SIG-M5 treated with dmso at 0.1 percent for 504 hours (cell line): Measurements from ENCODE around the gene AK3.
A peak's percentile ranks its signal among the peaks of the same experiment; 100 is the strongest.

Experiments used
- DNase-seq: peaks from one replicate; lab custom pipeline; 2025; ENCODE audit not compliant: unreplicated experiment; lab: John Stamatoyannopoulos, UW

The AK3 gene

GRCh38 chr9:4750023-4750673, 9.1 kb upstream of the AK3 start:
- DNase-seq: peak; percentile 57

- no peak for DNase-seq
These were observed 7.6 kb upstream of the AK3 start for GRCh38 chr9:4748612-4749011.

GRCh38 chr9:4746278-4747030, 5.5 kb upstream of the AK3 start:
- DNase-seq: no peak

GRCh38 chr9:4743131-4743875, 2.3 kb upstream of the AK3 start:
- no peak for DNase-seq

- no peak for DNase-seq
These were observed 1.2 kb upstream of the AK3 start for GRCh38 chr9:4742246-4742645.

GRCh38 chr9:4741365-4742089, 525 bp upstream of the AK3 start:
- DNase-seq: peak; percentile 16

- no peak for DNase-seq
These were observed 689 bp downstream of the AK3 start for GRCh38 chr9:4740388-4740637.

GRCh38 chr9:4739587-4740387, 1.2 kb downstream of the AK3 start:
- no peak for DNase-seq

DNA sequence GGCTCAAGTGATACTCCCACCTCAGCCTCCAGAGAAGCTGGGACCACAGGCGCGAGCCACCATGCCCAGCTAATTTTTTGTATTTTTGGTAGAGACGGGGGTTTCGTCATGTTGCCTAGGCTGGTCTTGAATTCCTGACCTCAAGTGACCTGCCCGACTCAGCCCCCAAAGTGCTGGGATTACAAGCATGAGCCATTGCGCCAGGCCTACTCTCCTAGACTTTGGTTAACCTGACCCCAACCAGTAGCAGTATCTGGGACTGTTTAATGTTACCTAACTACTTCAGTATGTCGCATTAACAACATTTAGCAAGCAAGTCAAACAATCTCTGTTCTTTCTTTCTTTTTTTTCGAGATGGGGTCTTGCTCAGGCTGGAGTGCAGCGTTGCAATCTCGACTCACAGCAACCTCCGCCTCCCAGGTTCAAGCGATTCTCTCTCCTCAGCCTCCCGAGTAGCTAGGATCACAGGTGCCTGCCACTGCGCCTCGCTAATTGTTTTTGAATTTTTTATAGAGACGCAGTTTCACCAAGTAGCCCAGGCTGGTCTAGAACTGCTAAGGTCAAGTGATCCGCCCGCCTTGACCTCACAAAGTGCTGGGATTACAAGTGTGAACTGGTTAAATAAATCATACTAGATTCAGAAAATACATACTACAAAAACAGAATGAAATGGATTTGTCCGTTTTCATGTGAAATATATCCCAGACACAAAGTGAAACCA, 2.0 kb downstream of the AK3 start:
- DNase-seq: no peak

- no peak for DNase-seq
These were observed 6.9 kb downstream of the AK3 start for GRCh38 chr9:4734150-4734549.

DNA sequence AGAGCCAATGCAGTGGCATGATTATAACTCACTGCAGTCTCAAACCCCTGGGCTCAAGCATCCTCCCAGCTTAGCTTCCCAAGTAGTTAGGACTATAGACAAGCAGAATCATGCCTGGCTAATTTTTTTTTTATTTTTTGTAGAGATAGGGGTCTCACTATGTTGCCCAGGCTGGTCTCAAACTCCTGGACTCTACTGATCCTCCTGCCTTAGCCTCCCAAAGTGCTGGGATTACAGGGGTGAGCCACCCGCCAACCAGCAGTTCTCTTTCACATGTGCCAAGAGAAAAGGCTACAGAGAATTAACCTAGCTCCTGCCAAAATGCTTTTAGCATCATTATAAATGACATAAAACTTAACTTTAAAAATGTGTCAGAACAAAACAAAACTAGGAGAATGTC, 8.1 kb downstream of the AK3 start:
- DNase-seq: no peak

DNA sequence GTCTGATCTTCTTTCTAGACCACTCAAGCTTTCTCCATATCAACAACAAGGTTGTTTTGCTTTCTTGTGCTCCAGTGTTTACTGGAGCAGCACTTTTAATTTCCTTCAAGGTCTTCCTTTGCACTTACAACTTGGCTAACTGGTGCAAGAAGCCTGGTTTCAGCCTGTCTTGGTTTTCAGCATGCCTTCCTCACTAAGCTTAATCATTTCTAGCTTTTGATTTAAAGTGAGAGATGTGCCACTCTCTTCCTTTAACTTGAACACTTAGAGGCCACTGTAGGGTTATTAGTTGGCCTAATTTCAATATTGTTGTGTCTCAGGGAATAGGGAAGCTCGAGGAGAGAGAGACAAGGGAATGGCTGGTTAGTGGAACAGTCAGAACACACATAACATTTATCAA, 13.4 kb downstream of the AK3 start:
- DNase-seq: no peak

DNA sequence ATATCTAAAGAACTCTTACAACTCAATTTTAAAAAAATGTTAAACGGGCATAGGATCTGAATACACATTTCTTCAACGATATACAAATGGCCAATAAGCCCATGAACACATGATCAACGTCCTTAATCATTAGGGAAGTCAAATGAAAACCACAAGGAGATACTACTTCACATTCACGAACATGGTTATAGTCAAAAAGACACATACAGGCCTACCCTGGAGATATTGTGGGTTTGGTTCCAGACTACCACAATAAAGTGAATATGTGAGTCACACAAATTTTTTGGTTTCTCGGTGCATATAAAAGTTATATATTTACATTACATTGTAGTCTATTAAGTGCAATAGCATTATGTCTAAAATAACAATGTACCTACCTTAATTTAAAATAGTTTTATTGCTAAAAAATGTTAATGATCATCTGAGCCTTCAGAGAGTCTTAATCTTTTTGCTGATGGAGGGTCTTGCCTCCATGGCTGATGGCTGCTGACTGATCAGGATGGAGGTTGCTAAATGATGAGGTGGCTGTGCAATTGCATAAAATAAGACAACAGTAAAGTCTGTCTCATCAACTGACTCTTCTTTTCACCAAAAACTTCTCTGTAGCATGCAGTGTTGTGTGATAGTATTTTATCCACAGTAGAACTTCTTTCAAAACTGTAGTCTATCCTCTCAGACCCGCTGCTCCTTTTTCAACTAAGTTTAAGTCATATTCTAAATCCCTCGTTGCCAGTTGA, 15.1 kb downstream of the AK3 start:
- DNase-seq: no peak

DNA sequence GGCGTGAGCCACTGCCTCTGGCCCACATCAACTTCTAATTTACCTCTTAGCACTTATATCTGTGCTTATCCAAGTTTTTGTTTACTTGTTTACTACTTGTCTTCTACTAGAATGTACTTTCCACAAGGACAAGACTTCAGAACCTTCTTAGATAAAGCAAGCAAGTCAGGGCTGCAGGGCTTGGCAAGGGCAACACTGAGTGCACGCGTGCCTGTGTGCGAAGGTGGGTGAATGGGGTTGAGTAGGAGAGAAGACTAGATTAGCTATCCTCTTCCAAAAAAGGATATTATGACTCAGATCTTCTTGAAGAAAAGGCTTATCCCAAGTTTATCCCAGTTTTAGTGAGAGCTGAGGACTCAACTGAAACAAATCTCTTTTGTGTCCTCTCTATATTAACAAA, 19.3 kb downstream of the AK3 start:
- no peak for DNase-seq

GRCh38 chr9:4718911-4719310, 22.1 kb downstream of the AK3 start:
- DNase-seq: no peak

GRCh38 chr9:4717815-4718214, 23.2 kb downstream of the AK3 start:
- DNase-seq: no peak

- DNase-seq: no peak
These were observed 24.8 kb downstream of the AK3 start for GRCh38 chr9:4716163-4716562.

DNA sequence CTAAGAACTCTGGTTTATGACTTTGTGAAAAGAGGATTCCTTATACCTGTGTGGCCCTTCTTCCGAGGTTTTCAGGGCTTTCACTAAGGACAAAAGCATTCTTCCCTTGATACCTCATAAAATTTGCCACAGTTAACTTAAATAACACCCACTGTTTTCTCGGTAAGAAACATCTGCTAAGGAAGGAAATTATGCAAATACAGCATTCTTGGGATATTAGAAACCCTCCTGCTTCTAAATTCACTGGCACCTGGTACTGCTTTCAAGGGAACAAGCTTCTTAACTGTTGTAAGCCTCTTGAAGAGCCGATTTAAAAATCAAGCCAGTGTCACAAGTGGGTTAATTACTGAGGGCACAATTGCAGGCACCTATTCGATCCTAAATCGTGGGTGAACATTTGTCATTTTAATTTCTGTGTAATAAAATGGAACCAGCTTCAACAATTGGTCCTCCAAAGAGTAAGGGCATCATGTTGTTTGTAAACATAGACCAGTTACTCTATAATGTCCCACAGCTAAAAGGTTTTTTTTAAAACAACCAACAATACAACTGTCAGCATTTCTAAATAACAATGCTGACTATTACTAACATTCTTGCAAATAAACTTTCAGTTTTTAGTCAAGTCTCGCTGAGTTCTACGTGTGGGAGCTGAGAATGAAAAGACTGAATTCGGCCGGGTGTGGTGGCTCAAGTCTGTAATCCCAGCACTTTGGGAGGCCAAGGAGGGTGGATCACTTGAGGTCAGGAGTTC, 26.6 kb downstream of the AK3 start:
- no peak for DNase-seq

DNA sequence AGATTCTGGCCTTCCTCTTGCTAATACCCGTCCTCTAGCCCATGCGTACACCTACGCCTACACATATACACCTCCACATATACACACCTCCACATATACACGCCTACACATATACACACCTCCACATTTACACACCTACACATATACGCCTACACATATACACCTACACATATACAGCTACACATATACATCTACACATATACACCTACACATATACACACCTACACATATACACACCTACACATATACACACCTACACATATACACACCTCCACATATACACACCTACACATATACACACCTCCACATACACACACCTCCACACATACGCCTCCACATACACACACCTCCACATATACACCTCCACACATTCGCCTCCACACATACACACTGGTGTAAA, 27.2 kb downstream of the AK3 start:
- no peak for DNase-seq
